Ishikawa (cell line): ENCODE data around the gene FASTK.
A peak's percentile ranks its signal among the peaks of the same experiment; 100 is the strongest.

ENCODE experiments used
- CEBPB ChIP-seq: IDR thresholded peaks from 2 replicates; pipeline ENCODE4 v1.6.1; 2012
- CREB1 ChIP-seq: IDR thresholded peaks from 2 replicates; pipeline ENCODE4 v1.6.1; 2012; ENCODE audit warnings: low read depth
- EGR1 ChIP-seq: IDR thresholded peaks from 2 replicates; pipeline ENCODE4 v1.6.1; 2012
- EP300 ChIP-seq: IDR thresholded peaks from 2 replicates; pipeline ENCODE4 v1.6.1; 2012; ENCODE audit warnings: borderline replicate concordance
- FOXM1 ChIP-seq: IDR thresholded peaks from 2 replicates; pipeline ENCODE4 v1.6.1; 2012; ENCODE audit warnings: low read depth, borderline replicate concordance
- NFIC ChIP-seq: IDR thresholded peaks from 2 replicates; pipeline ENCODE4 v1.6.1; 2012
- RAD21 ChIP-seq: IDR thresholded peaks from 2 replicates; pipeline ENCODE4 v1.6.1; 2012; ENCODE audit warnings: low read depth
- TAF1 ChIP-seq: IDR thresholded peaks from 2 replicates; pipeline ENCODE4 v1.6.1; 2012; ENCODE audit warnings: low read depth, mild to moderate bottlenecking
- TCF12 ChIP-seq: IDR thresholded peaks from 2 replicates; pipeline ENCODE4 v1.6.1; 2012; ENCODE audit warnings: low read depth
- TEAD4 ChIP-seq: IDR thresholded peaks from 2 replicates; pipeline ENCODE4 v1.6.1; 2012
- YY1 ChIP-seq: IDR thresholded peaks from 2 replicates; pipeline ENCODE4 v1.6.1; 2012; ENCODE audit warnings: low read depth
- ZBTB7A ChIP-seq: IDR thresholded peaks from 2 replicates; pipeline ENCODE4 v1.6.1; 2012; ENCODE audit warnings: low read depth
- TF ChIP-seq, protein P1 (sequence below): IDR thresholded peaks from 2 replicates; pipeline ENCODE4 v1.6.1; 2012; ENCODE audit warnings: low read depth, mild to moderate bottlenecking
- TF ChIP-seq, protein P2 (sequence below): IDR thresholded peaks from 2 replicates; pipeline ENCODE4 v1.6.1; 2012
- TF ChIP-seq, protein P3 (sequence below): IDR thresholded peaks from 2 replicates; pipeline ENCODE4 v1.6.1; 2012

The FASTK gene

DNA sequence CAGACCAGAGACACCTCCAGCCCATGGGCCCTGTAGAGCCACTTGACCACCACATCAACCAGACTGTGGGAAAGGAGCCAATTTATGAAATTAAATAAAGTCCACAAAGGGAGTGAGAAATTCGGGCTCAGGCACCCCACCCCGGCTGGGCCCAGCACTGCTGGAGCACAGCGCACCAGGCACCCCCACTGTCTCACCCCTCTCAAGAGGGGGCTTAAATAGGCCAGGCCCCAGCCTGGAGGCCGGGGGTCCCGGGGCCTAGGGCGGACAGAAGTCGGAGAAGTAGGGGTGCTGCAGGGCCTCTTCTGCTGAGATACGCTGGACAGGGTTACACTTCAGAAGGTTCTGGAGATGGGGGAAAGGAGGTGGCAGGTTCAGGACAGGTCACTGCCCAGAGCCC lies 26.9 kb downstream of the FASTK start:
- TF ChIP-seq ZBTB7A: no peak
- TF ChIP-seq CREB1: no peak
- no peak for TF ChIP-seq TCF12
- no peak for TF ChIP-seq RAD21
- no peak for TF ChIP-seq TAF1
- TF ChIP-seq CEBPB: no peak
- TF ChIP-seq EGR1: no peak
- TF ChIP-seq, protein P1, sequence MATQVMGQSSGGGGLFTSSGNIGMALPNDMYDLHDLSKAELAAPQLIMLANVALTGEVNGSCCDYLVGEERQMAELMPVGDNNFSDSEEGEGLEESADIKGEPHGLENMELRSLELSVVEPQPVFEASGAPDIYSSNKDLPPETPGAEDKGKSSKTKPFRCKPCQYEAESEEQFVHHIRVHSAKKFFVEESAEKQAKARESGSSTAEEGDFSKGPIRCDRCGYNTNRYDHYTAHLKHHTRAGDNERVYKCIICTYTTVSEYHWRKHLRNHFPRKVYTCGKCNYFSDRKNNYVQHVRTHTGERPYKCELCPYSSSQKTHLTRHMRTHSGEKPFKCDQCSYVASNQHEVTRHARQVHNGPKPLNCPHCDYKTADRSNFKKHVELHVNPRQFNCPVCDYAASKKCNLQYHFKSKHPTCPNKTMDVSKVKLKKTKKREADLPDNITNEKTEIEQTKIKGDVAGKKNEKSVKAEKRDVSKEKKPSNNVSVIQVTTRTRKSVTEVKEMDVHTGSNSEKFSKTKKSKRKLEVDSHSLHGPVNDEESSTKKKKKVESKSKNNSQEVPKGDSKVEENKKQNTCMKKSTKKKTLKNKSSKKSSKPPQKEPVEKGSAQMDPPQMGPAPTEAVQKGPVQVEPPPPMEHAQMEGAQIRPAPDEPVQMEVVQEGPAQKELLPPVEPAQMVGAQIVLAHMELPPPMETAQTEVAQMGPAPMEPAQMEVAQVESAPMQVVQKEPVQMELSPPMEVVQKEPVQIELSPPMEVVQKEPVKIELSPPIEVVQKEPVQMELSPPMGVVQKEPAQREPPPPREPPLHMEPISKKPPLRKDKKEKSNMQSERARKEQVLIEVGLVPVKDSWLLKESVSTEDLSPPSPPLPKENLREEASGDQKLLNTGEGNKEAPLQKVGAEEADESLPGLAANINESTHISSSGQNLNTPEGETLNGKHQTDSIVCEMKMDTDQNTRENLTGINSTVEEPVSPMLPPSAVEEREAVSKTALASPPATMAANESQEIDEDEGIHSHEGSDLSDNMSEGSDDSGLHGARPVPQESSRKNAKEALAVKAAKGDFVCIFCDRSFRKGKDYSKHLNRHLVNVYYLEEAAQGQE: no peak
- TF ChIP-seq, protein P2, sequence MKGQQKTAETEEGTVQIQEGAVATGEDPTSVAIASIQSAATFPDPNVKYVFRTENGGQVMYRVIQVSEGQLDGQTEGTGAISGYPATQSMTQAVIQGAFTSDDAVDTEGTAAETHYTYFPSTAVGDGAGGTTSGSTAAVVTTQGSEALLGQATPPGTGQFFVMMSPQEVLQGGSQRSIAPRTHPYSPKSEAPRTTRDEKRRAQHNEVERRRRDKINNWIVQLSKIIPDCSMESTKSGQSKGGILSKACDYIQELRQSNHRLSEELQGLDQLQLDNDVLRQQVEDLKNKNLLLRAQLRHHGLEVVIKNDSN: no peak
- TF ChIP-seq TEAD4: no peak
- TF ChIP-seq EP300: no peak
- TF ChIP-seq FOXM1: no peak
- TF ChIP-seq YY1: no peak
- TF ChIP-seq NFIC: no peak
- TF ChIP-seq, protein P3, sequence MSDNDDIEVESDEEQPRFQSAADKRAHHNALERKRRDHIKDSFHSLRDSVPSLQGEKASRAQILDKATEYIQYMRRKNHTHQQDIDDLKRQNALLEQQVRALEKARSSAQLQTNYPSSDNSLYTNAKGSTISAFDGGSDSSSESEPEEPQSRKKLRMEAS: no peak

DNA sequence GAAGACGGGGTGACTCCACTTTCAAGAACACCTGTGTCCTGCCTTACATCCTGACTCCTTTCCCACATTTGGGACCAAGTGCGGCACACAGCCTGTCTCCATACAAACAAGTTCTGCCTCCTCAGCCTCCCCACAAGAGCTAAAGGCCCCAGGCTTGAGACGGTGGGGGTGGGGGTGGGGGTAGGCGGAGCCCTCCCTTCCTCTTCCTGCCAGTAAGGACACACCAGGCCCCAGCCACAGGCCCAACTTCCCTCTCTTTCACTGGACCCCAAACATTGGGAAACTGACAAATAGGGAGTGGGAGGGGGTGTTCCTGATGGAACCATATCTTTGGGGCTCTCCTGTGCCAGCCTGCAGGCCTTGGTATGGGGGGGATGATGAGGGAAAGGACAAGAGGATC lies 27.5 kb downstream of the FASTK start:
- TF ChIP-seq TEAD4 (no peak), EGR1 (no peak), NFIC (no peak), CEBPB (no peak), RAD21 (no peak), TCF12 (no peak), ZBTB7A (no peak), EP300 (no peak), YY1 (no peak), CREB1 (no peak)
- TF ChIP-seq, protein P3: no peak
- TF ChIP-seq, protein P1: no peak

DNA sequence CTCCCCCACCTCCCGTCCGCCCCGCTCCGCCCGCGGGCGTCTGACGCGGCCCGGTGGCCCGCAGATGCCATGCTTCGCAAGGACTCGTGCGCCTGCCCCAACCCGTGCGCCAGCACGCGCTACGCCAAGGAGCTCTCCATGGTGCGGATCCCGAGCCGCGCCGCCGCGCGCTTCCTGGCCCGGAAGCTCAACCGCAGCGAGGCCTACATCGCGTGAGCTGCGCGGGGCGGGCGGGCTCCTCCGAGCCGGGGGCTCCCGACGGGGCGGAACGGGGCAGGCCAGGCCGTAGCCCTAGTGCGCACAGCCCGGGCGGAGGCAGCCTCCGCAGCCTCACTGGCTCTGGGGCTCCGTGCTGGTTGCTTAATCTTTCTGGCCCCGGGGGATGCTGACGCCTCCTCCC lies 29.5 kb downstream of the FASTK start:
- TF ChIP-seq RAD21: no peak
- no peak for TF ChIP-seq TEAD4
- no peak for TF ChIP-seq EP300
- TF ChIP-seq, protein P2: 0 out of 2 replicates have a peak, but pooled peaks have one; percentile 12
- TF ChIP-seq FOXM1: no peak
- TF ChIP-seq, protein P3: peak; percentile 98
- TF ChIP-seq TCF12: peak; percentile 33; the same call in 1 of the 2 replicates
- TF ChIP-seq EGR1: no peak
- TF ChIP-seq TAF1: no peak
- TF ChIP-seq CREB1: no peak
- TF ChIP-seq CEBPB: no peak
- TF ChIP-seq YY1: no peak
- no peak for TF ChIP-seq ZBTB7A
- TF ChIP-seq, protein P1: peak; percentile 95
- no peak; the same call in 1 of the 2 replicates for TF ChIP-seq NFIC

DNA sequence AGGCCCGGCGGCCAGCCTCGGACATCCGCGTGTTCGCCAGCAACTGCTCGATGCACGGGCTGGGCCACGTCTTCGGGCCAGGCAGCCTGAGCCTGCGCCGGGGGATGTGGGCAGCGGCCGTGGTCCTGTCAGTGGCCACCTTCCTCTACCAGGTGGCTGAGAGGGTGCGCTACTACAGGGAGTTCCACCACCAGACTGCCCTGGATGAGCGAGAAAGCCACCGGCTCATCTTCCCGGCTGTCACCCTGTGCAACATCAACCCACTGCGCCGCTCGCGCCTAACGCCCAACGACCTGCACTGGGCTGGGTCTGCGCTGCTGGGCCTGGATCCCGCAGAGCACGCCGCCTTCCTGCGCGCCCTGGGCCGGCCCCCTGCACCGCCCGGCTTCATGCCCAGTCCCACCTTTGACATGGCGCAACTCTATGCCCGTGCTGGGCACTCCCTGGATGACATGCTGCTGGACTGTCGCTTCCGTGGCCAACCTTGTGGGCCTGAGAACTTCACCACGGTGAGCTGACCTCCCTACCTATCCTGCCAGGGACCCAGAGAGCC lies 31.6 kb downstream of the FASTK start:
- TF ChIP-seq NFIC: no peak
- TF ChIP-seq, protein P2: no peak
- TF ChIP-seq, protein P1: no peak
- no peak for TF ChIP-seq RAD21
